Panc1 (cell line): Measurements from ENCODE around the gene RIMBP2.

Source experiments
- POLR2AphosphoS5 ChIP-seq: IDR thresholded peaks from 2 replicates; pipeline ENCODE4 v1.6.1; 2012; ENCODE audit warnings: mild to moderate bottlenecking, low read depth, low read length, moderate library complexity
- TCF7L2 ChIP-seq: IDR thresholded peaks from 2 replicates; pipeline ENCODE4 v1.6.1; 2011; ENCODE audit warnings: mild to moderate bottlenecking, low read depth, low read length, inconsistent platforms
- TF ChIP-seq, protein P1 (sequence below): fragments of 450-650 bp; IDR thresholded peaks from 2 replicates; pipeline ENCODE4 v1.5.1; 2017; ENCODE audit warnings: mild to moderate bottlenecking
- TF ChIP-seq, protein P2 (sequence below), 2 experiments: IDR thresholded peaks; 2 replicates each; pipeline ENCODE4 v1.6.1; 2011 to 2012; ENCODE audit warnings: low read depth in 2 of 2, control low read depth in 1 of 2, low read length in 1 of 2, mild to moderate bottlenecking in 1 of 2, moderate library complexity in 1 of 2; ENCODE audit not compliant: insufficient read depth in 1 of 2

DNA sequence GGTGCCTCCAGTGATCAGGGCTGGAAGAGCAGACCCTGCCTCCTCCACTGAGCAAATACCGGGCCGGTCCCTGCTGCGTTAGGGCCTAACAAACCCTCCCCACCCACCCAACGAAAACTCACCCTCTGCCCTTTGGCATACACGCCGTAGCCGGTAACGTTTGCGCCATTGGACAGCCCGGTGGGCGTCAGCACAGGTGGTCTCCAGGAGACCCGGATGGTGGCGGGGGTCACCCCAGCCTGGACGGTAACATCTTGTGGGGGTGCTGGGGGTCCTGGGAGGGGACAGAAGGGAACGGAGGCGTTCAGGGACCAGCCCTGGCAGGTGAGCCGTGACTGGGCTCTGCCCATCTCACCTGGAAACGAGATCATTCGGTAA lies 277.9 kb downstream of the RIMBP2 start:
- TF ChIP-seq, protein P1, sequence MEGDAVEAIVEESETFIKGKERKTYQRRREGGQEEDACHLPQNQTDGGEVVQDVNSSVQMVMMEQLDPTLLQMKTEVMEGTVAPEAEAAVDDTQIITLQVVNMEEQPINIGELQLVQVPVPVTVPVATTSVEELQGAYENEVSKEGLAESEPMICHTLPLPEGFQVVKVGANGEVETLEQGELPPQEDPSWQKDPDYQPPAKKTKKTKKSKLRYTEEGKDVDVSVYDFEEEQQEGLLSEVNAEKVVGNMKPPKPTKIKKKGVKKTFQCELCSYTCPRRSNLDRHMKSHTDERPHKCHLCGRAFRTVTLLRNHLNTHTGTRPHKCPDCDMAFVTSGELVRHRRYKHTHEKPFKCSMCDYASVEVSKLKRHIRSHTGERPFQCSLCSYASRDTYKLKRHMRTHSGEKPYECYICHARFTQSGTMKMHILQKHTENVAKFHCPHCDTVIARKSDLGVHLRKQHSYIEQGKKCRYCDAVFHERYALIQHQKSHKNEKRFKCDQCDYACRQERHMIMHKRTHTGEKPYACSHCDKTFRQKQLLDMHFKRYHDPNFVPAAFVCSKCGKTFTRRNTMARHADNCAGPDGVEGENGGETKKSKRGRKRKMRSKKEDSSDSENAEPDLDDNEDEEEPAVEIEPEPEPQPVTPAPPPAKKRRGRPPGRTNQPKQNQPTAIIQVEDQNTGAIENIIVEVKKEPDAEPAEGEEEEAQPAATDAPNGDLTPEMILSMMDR = no peak
- TF ChIP-seq TCF7L2 (no peak), POLR2AphosphoS5 (no peak)
- TF ChIP-seq, protein P2, sequence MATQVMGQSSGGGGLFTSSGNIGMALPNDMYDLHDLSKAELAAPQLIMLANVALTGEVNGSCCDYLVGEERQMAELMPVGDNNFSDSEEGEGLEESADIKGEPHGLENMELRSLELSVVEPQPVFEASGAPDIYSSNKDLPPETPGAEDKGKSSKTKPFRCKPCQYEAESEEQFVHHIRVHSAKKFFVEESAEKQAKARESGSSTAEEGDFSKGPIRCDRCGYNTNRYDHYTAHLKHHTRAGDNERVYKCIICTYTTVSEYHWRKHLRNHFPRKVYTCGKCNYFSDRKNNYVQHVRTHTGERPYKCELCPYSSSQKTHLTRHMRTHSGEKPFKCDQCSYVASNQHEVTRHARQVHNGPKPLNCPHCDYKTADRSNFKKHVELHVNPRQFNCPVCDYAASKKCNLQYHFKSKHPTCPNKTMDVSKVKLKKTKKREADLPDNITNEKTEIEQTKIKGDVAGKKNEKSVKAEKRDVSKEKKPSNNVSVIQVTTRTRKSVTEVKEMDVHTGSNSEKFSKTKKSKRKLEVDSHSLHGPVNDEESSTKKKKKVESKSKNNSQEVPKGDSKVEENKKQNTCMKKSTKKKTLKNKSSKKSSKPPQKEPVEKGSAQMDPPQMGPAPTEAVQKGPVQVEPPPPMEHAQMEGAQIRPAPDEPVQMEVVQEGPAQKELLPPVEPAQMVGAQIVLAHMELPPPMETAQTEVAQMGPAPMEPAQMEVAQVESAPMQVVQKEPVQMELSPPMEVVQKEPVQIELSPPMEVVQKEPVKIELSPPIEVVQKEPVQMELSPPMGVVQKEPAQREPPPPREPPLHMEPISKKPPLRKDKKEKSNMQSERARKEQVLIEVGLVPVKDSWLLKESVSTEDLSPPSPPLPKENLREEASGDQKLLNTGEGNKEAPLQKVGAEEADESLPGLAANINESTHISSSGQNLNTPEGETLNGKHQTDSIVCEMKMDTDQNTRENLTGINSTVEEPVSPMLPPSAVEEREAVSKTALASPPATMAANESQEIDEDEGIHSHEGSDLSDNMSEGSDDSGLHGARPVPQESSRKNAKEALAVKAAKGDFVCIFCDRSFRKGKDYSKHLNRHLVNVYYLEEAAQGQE (IDR thresholded peaks at IDR 0.05; ENCODE audit: insufficient read depth in 1 of 2, low read depth in 2 of 2, low read length in 1 of 2) = no peak
